Osteocyte (in vitro differentiated cells): Measurements from ENCODE around the gene RNASE7. TPM values are rescaled to one million over a fixed set of nuclear protein-coding genes. Genes with fewer than 3 reads are reported as not detected.
A peak's percentile ranks its signal among the peaks of the same experiment; 100 is the strongest.

ENCODE experiments used
- DNase-seq: peaks from one replicate; pipeline ENCODE4 v3.0.0; 2021; ENCODE audit warnings: mixed read lengths; ENCODE audit not compliant: unreplicated experiment; ENCODE audit errors: extremely low spot score
- H3K27ac Mint-ChIP-seq: one replicate; pipeline ENCODE4 v1.8.0; 2021; ENCODE audit warnings: mild to moderate bottlenecking, mixed read lengths; ENCODE audit not compliant: unreplicated experiment
- H3K27me3 Mint-ChIP-seq: one replicate; pipeline ENCODE4 v1.8.0; 2021; ENCODE audit warnings: mixed read lengths; ENCODE audit not compliant: unreplicated experiment
- H3K36me3 Mint-ChIP-seq: one replicate; pipeline ENCODE4 v1.8.0; 2021; ENCODE audit warnings: mixed read lengths; ENCODE audit not compliant: unreplicated experiment
- H3K4me1 Mint-ChIP-seq: one replicate; pipeline ENCODE4 v1.8.0; 2021; ENCODE audit warnings: mixed read lengths; ENCODE audit not compliant: unreplicated experiment
- H3K4me3 Mint-ChIP-seq: one replicate; pipeline ENCODE4 v1.8.0; 2021; ENCODE audit warnings: mild to moderate bottlenecking, moderate library complexity, mixed read lengths; ENCODE audit not compliant: unreplicated experiment
- H3K9me3 Mint-ChIP-seq: one replicate; pipeline ENCODE4 v1.8.0; 2021; ENCODE audit warnings: mixed read lengths; ENCODE audit not compliant: unreplicated experiment
- total RNA-seq: library from RNA; stranded (reverse); gene quantifications from 2 replicates; pipeline ENCODE4 v1.2.1, GENCODE V29; 2021
- TF ChIP-seq, protein P1 (sequence below): fragments of 200-600 bp; sonication (generic); IDR thresholded peaks from 2 replicates; pipeline ENCODE4 v1.5.0; 2021; ENCODE audit warnings: antibody characterized with exemption, mild to moderate bottlenecking, moderate library complexity

The RNASE7 gene
- total RNA-seq, 1 donor from 2014 or later = not detected

- TF ChIP-seq, protein P1, sequence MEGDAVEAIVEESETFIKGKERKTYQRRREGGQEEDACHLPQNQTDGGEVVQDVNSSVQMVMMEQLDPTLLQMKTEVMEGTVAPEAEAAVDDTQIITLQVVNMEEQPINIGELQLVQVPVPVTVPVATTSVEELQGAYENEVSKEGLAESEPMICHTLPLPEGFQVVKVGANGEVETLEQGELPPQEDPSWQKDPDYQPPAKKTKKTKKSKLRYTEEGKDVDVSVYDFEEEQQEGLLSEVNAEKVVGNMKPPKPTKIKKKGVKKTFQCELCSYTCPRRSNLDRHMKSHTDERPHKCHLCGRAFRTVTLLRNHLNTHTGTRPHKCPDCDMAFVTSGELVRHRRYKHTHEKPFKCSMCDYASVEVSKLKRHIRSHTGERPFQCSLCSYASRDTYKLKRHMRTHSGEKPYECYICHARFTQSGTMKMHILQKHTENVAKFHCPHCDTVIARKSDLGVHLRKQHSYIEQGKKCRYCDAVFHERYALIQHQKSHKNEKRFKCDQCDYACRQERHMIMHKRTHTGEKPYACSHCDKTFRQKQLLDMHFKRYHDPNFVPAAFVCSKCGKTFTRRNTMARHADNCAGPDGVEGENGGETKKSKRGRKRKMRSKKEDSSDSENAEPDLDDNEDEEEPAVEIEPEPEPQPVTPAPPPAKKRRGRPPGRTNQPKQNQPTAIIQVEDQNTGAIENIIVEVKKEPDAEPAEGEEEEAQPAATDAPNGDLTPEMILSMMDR = no peak
- Mint-ChIP-seq H3K4me1 (peaks cover 2% of the 10 kb centered on the region), H3K27ac (no peak overlapping the region), H3K9me3 (no peaks in the 10 kb centered on the region), H3K36me3 (no peaks in the 10 kb centered on the region), H3K27me3 (peaks cover 32% of the 10 kb centered on the region), H3K4me3 (no peak overlapping the region)
- no peak for DNase-seq
Observed at GRCh38 chr14:21011136-21011535, 31.0 kb upstream of the RNASE7 start.

GRCh38 chr14:21014761-21015190 is 27.4 kb upstream of the RNASE7 start:
- Mint-ChIP-seq H3K27me3 (peaks cover 32% of the 10 kb centered on the region), H3K9me3 (no peaks in the 10 kb centered on the region), H3K27ac (no peak overlapping the region), H3K4me1 (peaks cover 2% of the 10 kb centered on the region), H3K4me3 (no peak overlapping the region), H3K36me3 (no peaks in the 10 kb centered on the region)
- DNase-seq = peak; percentile 92
- TF ChIP-seq, protein P1 = peak; percentile 89

DNA sequence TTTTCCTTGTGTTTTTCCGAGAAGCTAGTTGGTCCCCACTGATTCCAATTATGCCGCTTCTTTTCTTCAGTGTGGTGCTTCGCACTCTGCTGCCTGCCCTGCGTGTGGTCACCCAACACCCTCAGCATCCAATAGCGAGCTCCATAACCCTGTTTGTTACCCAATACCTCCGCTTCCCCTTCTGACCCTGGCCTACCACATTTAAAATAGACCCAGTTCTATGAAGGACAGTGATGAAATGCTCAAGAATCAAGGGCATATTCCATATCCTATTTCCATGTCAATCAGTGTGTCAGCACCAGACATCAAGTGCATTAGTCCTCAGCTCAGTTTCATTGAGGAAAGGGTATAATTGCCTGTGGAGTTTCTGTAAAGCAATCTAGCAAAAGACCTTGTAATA is 26.9 kb upstream of the RNASE7 start:
- TF ChIP-seq, protein P1 = no peak
- H3K27me3 Mint-ChIP-seq = peaks cover 32% of the 10 kb centered on the region
- H3K27ac Mint-ChIP-seq = no peak overlapping the region
- DNase-seq = no peak
- peaks cover 2% of the 10 kb centered on the region for H3K4me1 Mint-ChIP-seq
- H3K4me3 Mint-ChIP-seq = no peak overlapping the region
- H3K9me3 Mint-ChIP-seq = no peaks in the 10 kb centered on the region
- no peaks in the 10 kb centered on the region for H3K36me3 Mint-ChIP-seq

- H3K27ac Mint-ChIP-seq = no peak overlapping the region
- TF ChIP-seq, protein P1 = no peak
- H3K36me3 Mint-ChIP-seq = no peaks in the 10 kb centered on the region
- DNase-seq = no peak
- no peaks in the 10 kb centered on the region for H3K9me3 Mint-ChIP-seq
- H3K4me3 Mint-ChIP-seq = no peak overlapping the region
- H3K27me3 Mint-ChIP-seq = peaks cover 31% of the 10 kb centered on the region
- H3K4me1 Mint-ChIP-seq = peaks cover 2% of the 10 kb centered on the region
Observed at GRCh38 chr14:21016413-21017190, 25.6 kb upstream of the RNASE7 start.

DNA sequence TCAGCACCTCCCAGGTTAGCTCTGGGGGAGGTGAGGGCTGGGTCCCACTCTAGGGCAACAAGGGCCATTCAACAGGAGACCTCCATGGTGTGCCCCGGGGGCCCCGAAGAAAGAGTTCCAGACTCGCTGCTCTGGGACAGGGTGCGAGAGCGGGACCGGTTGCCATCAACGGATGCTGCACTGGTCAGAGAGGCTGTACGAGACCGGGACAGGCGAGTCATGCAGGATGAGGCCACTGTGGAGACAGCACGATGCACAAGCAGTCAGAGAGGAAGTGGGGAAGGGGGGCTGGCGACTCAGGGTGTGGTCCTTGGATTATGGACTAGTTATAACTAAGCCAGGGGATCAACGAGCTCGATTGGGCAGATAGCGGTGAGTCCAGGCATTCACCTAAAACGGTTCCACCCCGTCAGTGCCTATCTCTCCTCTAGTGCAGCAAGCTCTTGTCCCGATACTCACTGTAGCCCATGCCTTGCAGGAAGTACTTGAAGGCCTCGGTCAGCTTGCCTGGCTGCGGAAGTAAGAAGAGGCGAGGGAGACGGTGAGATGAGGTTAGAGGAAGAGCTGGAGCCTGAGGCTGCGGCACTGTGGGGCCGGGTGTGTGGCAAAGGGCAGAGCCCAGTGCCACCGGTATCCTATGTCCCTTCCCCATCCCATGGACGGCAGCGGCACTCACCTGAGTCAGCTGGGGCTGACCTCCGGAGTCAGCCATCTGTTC is 24.5 kb upstream of the RNASE7 start:
- Mint-ChIP-seq H3K27ac (no peak overlapping the region), H3K36me3 (no peaks in the 10 kb centered on the region), H3K4me3 (no peak overlapping the region), H3K27me3 (peaks cover 30% of the 10 kb centered on the region), H3K4me1 (peaks cover 2% of the 10 kb centered on the region), H3K9me3 (no peaks in the 10 kb centered on the region)
- TF ChIP-seq, protein P1 = no peak
- DNase-seq = no peak
